Esophagus muscularis mucosa (tissue), 3 donors: ENCODE data around the gene TSPAN17.

ENCODE experiments used
- POLR2A ChIP-seq: fragments of 450-650 bp; IDR thresholded peaks from one replicate; pipeline ENCODE4 v1.6.1; 2017; ENCODE audit warnings: antibody characterized with exemption, moderate library complexity, mild to moderate bottlenecking, low read depth
- POLR2AphosphoS5 ChIP-seq, 2 donors: sonication (generic); formaldehyde crosslinking; IDR thresholded peaks; one replicate each; pipeline ENCODE4 v1.6.1; 2017; ENCODE audit warnings: antibody characterized with exemption in 2 of 2
- TF ChIP-seq, protein P1 (sequence below), 3 experiments: fragments of 200-600 bp in 2 of 3; fragments of 450-650 bp in 1 of 3; sonication (generic) in 2 of 3; IDR thresholded peaks; one replicate each; pipeline ENCODE4 v1.5.1; 2017 to 2019; ENCODE audit warnings: antibody characterized with exemption in 3 of 3, mild to moderate bottlenecking in 2 of 3, moderate library complexity in 1 of 3

DNA sequence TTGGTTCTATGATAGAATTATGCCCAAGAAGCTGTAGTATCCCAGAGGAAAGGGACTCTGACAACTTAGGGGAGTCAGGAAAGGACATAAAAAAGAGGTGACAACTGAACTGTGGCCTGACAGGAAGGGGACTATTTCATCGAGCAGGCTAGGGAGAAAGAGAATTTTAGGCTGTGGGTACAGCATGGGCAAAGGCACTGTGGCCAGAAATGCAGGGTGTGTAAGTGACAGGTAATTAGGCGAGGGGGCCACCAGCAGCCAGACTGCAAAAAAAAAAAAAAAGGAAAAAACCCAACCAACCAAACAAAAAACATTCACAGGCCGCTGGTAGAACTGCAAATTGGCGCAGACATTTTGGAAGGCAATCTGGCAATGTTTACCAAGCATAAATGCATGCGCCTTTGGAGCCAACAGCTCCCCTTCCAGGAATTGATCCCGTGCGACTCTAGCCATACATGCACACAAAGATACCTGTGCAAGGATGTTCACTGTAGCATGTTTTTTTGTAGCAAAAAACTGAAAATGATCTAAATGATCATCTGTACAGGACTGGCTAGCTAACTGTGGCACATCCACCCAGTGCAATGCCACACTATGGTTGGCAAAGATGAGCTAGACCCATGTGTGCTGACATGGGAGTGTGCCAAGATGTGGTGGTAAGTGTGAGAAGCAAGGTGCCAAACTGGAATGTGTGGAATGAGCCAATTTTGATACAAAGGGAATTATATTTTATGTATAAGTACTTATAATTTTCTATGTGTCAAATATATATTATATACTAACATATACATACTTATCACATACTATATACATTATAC, 15.7 kb upstream of the TSPAN17 start:
- TF ChIP-seq, protein P1, sequence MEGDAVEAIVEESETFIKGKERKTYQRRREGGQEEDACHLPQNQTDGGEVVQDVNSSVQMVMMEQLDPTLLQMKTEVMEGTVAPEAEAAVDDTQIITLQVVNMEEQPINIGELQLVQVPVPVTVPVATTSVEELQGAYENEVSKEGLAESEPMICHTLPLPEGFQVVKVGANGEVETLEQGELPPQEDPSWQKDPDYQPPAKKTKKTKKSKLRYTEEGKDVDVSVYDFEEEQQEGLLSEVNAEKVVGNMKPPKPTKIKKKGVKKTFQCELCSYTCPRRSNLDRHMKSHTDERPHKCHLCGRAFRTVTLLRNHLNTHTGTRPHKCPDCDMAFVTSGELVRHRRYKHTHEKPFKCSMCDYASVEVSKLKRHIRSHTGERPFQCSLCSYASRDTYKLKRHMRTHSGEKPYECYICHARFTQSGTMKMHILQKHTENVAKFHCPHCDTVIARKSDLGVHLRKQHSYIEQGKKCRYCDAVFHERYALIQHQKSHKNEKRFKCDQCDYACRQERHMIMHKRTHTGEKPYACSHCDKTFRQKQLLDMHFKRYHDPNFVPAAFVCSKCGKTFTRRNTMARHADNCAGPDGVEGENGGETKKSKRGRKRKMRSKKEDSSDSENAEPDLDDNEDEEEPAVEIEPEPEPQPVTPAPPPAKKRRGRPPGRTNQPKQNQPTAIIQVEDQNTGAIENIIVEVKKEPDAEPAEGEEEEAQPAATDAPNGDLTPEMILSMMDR (IDR thresholded peaks at IDR 0.05): no peak
- TF ChIP-seq POLR2AphosphoS5 (IDR thresholded peaks at IDR 0.05) (no peak), POLR2A (no peak)
